ENCODE measurements around the gene ZNF45. TPM values are rescaled to one million over a fixed set of nuclear protein-coding genes. Genes with fewer than 3 reads are reported as not detected.

Gene ZNF45
- total and polyA plus RNA-seq, 2 of the 13 experiments (the other 11 are each of a cell fraction or from before 2014, with no cell fraction given) = 2.4 to 11.3 TPM

GRCh38 chr19:43934985-43935708 lies at the start of gene ZNF45 (continued):
- peak; percentile 93 for TF ChIP-seq E2F1 (CRISPR knock-in tag; IDR thresholded peaks at IDR 0.05)
- no peak for TF ChIP-seq ZFP62 (CRISPR knock-in tag; IDR thresholded peaks at IDR 0.05)
- 0 out of 2 replicates have a peak, but pooled peaks have one; percentile 42 for TF ChIP-seq POGK (CRISPR knock-in tag; conservative IDR thresholded peaks at IDR 0.05)
- no peak for TF ChIP-seq REPIN1 (CRISPR knock-in tag; IDR thresholded peaks at IDR 0.05; ENCODE audit: borderline replicate concordance, low read depth)
- no peak for TF ChIP-seq GTF3A (CRISPR knock-in tag; conservative IDR thresholded peaks at IDR 0.05)
- no peak for TF ChIP-seq ZNF619 (CRISPR knock-in tag; IDR thresholded peaks at IDR 0.05)
- TF ChIP-seq ZNF431 (CRISPR knock-in tag; IDR thresholded peaks at IDR 0.05; ENCODE audit: borderline replicate concordance, low read depth) = no peak
- no peak for TF ChIP-seq GMEB2 (CRISPR knock-in tag; IDR thresholded peaks at IDR 0.05; ENCODE audit: low read depth)
- TF ChIP-seq CCAR2 (optimal IDR thresholded peaks at IDR 0.05; ENCODE audit: low read depth, low read length) = no peak
- 0 out of 2 replicates have a peak, but pooled peaks have one; percentile 45 for TF ChIP-seq NCOA1 (CRISPR knock-in tag; IDR thresholded peaks at IDR 0.05)
- TF ChIP-seq SMAD9 (CRISPR knock-in tag; IDR thresholded peaks at IDR 0.05) = no peak
- peak; percentile 91 for TF ChIP-seq SP5 (CRISPR knock-in tag; IDR thresholded peaks at IDR 0.05; ENCODE audit: borderline replicate concordance, low read depth)
- TF ChIP-seq ZNF160 (CRISPR knock-in tag; IDR thresholded peaks at IDR 0.05) = no peak
- no peak for TF ChIP-seq PCBP2 (optimal IDR thresholded peaks at IDR 0.05; ENCODE audit: low read depth, low read length, poor library complexity, severe bottlenecking)
- TF ChIP-seq ZNF335 (CRISPR knock-in tag; IDR thresholded peaks at IDR 0.05) = peak; percentile 62; the same call in 1 of the 2 replicates
- no peak for TF ChIP-seq REL (CRISPR knock-in tag; conservative IDR thresholded peaks at IDR 0.05)
- no peak for TF ChIP-seq ZNF468 (CRISPR knock-in tag; IDR thresholded peaks at IDR 0.05)
- no peak for TF ChIP-seq ETS1 (CRISPR knock-in tag; IDR thresholded peaks at IDR 0.05)
- TF ChIP-seq ZNF691 (CRISPR knock-in tag; IDR thresholded peaks at IDR 0.05; ENCODE audit: borderline replicate concordance, low read depth) = no peak
